Activated gamma-delta T cell treated with Interleukin-2 at 50 U/mL for 16 hours (primary cell): ENCODE measurements around the gene TEX2.
"Not testable (repeated sequence)": the region's sequence is repeated elsewhere in the genome, so short reads cannot be mapped to it uniquely, and the experiment has no call there.

Source experiments
- DNase-seq: peaks from one replicate; pipeline ENCODE4 v3.0.0-alpha.2; 2020

TEX2 gene

DNA sequence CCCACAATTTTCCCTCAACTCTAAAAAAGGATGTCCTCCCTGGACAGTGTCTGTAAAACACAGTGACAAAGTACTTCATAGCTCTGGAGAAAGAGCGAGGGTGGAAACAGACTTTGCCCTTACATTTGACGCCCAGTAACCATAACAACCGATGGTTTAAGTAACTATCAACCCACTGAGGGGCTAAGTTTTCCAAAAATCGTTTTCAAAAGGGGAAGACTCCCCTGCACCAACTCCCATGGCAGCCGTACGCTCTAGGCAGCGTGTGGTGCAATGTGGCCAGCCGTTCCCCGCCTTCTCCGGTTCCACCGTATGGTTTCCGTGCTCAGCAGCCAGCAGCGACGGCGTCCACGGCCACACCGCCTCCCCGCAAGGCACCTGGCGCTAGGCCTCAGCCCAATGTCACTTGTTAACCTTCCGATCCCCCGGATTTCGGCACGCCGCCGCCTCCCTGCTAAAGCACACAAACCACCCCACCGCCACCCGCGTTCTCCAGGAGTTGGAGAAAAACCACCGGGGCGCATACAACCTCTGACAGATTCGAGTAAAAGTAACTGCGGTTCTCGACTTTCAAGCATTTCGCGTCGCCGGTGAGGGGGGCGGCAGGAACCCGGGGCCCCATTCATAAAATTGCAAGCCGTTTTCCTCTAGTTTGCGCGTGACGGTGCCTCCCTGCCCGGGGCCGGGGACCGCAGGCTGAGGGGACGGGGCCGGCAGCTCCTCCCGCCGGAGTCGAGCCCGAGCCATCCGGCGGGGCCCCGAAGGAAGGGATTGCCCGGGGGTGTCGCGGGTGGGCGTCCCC, 661 bp downstream of the TEX2 start:
- peak; percentile 60 for DNase-seq

DNA sequence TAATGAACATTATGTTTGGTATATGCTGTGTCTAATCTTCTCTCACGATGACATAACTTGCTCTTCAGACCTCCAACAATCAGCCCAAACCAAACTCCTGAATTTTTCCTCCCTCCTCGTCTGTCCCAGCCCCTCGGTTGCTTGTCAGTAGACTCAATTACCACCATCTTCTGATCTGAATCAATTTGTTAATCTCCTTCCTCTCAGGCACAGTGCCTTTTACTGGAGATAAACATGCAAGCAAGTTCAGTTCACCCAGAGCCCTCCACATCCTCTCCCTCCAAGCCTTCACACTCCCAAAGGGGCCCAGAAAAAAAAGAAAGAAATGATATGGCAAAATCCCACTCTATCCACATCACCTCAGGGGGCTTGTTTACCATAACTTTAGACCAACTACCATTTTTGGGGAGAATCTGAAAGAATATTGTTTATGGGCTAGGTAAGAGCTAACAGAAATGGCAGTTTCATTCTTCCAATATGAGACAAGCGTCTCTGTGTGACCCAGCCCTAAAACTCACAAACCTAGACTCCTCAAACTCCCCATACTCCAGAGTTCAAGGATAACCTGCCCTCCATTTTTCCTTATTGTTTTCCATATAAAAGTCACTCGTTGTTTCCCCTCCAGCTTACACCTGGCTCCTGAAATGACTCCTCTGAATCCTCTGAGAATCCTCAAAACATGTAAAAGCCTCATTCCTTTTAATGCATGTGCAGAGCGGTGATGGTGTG, 1.5 kb downstream of the TEX2 start:
- DNase-seq, result no peak

DNA sequence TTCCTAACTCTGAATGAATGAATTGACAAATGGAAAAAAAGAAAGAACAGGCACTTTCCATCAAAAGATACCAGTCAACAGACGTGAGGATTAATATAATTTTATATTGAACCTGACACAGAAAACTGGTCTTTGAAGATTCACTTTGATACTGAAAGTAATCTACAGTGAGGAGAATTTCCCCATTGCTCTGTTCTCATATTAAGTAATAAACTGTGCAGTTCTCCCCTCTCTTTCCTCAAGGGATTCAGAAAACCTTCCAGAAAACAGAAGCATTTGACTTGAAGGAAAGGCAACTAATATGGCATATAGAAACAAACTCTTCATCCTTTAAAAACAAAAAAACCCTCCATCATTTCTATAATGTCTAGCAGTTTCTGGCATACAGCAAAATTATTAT, 2.2 kb downstream of the TEX2 start:
- no peak for DNase-seq

DNA sequence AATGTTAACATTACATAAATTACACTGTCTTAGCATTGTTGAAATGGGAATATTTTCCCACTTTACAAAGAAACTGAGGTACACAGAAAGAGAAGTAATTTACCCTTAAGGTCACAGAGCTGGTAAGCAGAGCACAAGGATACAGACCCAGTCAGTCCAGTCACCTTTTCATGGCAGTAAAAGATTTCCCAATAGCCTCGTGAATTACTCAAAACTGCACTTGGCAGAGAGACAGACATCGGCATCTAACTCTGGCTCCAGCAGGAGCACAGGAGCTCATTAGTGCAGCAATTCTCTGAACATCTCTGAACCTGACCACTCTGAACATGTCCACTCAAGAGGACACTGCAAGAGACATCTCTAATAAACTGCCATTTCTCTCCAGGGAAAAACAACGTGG, 3.1 kb downstream of the TEX2 start:
- DNase-seq, result no peak

DNA sequence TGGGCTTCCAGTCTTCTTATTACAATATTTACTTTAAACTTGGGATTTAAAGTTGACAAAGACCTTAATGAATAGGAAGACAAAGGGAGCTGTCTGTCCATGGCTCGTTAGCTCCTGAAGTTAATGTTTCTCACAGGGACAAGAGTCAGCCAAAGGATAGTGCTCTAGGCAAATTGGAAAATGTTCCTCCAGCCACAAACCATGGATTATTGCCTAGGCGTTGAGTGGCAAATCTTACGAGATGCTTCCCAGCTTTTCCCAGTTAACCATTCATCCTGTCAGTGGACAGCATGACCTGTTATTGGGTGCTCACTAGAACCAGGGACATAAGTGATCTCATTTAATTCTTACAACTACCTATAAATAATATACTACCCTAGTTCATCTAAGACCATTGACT, 3.6 kb downstream of the TEX2 start:
- DNase-seq, result no peak

DNA sequence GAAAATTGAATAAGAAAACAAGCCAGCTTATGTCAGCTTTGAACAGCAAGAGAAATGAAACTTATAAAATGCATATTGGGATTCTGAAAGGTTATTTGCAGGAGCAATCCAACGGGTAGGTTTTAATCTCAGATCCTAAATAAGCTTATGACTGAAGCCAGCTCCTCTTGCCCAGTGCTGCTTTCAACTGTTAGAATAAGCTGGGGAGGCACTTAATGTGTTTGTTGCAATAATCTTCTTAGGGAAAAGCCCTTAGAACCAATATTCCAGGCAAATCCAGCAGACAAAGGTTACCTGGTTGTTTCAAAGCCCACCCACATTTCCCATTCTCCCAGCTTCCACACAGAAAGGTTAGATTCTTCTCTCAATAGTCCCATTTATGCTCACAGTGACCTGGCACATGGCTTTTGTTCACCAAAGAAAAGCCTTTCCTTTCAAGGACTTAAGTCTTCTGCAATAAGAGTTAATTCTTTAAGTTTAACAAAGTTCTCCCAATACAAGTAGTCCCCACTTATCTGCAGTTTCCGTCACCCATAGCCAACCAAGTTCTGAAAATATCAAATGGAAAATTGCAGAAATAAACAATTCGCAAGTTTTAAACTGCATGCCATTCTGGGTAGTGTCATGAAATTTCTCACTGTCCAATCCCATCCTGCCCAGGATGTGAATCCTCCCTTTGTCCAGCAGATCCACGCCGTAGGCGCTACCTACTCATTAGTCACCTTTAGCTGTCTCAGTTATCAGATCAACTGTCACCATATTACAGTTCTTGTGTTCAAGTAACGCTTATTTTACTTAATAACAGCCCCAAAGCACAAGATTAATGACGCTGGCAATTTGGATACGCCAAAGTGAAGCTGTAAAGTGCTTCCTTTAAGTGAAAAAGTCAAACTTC, 5.9 kb downstream of the TEX2 start:
- DNase-seq, result no peak

DNA sequence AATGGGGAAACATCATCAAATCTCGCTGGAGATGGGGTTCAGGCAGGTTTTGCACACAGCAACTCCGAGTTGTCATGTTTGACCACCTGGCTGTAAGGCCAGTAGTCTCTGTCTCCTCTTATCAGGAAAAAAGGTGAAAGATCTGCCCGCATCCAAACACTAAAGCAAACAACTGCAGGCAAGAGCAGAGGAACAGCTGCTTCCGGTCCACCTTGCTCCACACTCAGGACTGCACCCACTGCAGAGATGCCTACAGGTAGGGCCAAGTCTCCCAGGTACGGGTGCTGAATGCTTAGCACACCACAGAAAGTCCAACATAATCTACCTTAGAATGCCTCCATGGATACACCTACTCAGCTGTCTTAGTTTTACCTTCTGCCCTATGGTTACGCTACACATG, 7.3 kb downstream of the TEX2 start:
- DNase-seq, result no peak

DNA sequence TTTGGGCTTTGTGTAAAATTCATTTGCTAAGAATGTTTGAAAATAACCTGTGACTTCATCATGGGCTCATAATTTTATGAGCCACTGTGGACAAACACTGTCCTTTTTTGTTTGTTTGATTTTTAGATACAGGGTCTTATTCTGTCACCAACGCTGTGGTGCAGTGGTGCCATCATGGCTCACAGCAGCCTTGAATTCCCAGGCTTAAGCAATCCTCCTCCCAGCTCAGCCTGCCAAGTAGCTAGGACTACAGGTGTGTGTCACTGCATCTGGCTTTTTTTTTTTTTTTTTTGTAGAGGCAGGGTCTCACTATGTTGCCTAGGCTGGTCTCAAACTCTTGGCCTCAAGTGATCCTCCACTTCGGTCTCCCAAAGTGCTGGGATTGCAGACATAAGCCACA, 8.3 kb downstream of the TEX2 start:
- DNase-seq, result no peak

DNA sequence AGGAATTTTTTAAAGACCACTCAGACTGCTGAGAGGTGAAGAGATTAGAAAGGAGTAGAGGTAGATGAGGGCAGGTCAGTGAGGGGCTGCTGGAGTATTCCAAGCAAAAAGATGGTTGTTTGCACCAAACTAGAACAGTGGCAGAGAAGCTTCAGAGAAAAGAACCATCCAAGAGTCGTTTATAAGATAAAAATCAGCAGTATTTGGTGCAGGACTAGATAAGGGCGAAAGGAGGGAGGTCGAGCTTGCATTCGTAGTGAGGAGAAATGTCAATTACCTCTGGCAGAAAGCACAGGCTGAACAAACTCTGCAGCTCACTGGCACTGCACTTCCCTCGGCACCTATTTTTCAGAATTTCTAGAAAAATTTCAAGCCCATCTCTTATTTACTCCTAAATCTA, 9.6 kb downstream of the TEX2 start:
- DNase-seq, result no peak

DNA sequence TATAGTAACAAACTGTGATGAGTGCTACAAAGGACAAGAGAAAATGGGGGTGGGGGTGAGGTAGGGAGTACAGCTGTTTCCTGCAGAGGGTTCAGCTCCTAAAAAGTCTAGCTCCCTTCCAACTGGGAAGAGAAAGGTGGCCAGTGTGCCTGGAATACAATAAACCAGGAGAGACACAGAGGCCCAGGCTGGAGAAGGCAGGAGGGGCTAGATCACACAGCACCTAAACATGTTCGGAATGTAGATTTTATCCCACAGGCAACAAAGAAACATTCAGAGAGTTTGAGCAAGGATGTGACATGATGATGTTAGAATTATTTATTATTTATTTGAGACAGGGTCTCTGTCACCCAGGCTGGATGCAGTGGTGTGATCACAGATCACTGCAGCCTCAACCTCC, 10.2 kb downstream of the TEX2 start:
- no peak for DNase-seq

DNA sequence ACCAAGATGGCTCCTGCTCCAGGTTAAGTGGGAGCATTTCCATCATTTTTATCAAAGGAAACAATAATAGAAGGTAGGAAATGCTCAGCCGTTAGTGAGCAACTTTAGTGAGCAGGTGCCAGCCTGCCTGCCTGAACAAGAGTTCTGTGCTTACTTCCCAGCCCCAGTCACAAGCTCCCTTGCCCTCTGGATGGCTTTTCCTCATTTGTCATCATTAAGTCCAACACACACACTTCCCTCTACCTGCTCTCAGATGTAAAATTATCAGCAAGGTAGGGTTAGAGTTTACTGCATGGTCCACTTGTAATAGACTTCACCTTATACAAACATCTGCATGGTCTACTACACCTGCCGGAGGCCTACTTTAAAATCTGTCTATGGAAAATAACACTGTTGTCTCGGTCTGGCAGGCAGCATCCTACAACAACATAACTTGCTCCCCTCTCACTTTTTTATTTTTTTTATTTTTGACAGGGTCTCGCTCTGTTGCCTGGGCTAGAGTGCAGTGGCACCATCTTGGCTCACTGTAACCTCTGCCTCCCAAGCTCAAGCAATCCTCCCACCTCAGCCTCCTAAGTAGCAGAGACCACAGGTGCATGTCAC, 12.7 kb downstream of the TEX2 start:
- no peak for DNase-seq

DNA sequence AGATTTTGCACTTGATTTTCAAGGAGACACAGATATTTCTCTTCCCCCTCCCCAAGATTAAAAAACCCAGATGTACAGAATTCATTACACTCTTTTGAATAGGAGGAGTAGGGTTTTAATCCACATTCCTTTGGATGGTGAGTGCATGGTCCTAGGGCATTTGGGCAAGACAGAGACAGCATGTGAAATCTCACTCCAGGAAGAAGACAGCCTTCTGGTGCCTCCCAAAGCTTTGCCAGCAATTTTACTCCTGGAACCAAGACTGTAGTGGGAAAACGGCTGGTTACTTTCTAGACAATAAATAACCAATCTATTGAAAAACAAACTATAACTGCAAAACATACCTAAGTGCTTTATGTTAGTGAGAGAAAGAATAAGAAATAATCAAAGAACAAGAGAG, 15.2 kb downstream of the TEX2 start:
- DNase-seq, result no peak

DNA sequence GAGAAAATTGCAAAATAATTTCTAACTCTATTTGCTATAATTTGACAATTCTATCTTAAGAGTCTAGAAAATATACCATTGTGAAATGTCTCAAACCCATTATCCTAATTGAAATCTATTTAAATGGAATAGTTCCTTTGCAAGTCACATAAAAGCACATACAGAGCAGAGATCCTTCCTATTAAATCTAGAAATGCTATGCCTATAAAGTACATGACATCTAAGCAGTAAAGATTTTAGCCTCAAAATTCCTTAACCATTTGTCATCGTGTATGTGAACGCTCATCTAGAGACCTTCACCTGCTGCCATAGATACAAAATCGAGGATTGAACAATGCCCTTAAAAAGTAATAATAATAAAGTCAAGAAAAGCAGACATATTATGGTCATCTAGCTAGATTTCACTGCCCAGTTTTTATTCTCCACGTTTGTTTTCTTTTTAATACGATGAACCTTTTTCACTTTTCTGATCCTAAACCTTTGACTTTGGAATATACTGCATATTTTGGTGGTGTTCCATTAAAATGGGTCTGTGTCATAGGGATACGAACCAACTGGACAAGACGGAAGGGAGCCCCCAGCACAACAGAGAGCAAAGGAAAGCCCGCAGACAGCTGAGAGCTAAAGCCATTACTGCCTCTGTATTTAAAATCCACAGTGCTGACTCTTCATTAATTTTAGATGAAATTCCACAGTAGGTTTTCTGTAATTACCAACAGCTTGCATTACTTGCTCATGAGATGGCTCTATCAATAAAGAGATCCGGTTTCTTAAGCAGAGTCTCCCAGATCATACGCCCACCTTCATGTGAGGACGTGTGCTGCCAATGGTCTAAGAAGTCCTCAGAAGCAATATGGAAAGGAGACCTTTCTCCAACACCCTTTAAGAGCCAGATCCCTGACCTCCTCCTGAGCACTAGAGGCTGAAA, 17.6 kb downstream of the TEX2 start:
- DNase-seq, result no peak

DNA sequence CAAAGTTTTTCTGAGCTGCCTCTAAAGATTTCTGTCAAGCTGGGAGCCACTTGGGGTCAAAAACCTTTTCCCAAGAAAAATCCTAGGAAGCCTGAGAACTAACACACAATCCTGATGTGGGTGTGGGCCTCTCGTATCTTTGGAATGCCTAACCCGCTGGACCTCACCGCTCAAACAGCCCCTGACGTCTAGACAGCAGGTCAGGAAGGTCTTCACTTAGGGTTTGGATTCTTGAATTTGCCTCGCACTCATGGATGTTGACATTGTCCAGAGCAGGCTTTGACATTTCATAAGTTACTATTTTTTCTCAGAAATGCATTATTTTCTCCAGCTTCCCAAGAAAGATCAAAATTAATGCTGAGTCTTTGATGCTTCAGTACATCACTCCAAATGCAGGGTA, 18.9 kb downstream of the TEX2 start:
- DNase-seq, result no peak

DNA sequence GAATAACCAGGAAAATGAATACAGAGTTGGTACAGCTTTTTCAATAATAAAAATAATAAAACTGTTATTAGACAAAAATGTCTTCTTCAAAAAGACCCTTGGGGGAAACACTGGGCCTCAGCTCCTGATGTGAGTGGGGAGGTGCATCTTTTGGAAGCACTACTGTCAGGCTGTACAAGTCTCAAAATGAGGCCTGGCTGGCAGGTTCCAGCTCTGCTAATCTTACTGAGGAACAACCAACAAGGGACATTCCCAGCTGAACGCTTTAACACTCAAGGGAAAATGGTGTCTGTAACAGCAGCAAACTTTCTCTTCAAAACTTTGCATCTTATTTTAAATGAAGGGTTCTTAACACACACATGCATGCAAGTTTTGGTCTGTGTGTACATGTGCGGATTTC, 19.7 kb downstream of the TEX2 start:
- DNase-seq, result no peak

DNA sequence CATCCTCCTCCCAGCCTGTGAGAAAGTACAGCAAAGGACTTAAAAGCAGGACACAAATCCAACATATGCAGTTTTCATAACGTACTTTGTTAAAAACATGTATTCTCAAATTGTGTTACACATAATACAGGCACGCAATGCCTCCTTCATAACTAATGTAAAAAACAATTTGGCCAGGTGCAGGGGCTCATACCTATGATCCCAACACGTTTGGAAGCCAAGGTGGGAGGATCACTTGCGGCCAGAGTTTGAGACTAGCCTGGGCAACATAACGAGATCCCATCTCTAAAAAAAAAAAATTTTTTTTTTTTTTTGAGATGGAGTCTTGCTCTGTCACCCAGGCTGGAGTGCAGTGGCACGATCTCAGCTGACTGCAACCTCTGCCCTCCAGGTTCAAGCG, 20.4 kb downstream of the TEX2 start:
- no peak for DNase-seq

DNA sequence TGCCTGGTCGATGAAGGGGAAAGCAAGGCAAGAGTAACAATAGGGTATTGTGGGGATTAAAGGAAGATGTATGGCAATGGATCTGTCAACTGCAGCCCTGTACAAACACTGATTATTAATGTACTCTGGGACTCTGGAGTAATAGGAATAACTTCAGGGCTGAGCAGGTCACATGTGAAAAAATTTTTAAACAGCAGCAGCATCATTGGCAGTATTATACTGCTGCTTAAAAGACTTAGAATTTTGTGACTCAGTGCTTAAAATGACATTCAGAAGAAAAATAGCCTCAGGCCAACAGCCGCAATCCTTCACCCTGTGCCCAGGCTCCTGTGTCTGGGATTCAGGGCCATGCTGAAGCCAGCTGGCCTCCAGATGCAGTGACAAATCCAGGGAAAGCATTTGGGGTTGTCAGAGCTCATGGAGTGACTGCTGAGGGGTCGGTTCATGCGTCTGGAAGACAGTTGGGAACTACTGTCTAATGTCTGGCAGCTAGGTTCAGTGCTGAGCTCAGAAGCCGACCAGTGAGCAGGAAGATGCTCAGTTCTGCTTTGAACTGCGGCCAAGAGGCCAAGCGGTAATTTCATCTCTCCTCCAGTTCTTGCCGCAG, 22.2 kb downstream of the TEX2 start:
- no peak for DNase-seq

DNA sequence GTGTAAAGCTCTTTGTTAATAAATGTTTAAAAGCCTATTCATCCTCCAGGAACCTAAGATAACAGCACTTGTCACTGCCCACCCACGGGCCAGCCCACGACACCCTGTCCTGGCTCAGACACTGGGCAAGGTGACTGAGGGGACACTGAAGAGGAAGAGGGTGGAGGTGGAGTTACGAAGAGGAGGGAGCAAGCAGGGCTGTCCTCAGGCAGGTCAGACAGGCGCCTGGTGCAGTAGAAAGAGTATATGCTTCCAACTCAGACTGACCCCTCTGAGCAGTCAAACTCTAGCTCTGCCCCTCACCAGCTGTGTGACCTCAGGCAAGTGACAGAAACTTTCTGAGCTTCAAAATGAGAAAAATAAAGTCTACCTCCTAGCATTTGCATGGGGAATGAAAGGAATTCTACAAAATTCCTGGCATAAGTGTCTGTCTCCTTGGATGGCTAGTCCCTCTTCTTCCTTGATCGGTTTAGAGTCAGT, 22.8 kb downstream of the TEX2 start:
- no peak for DNase-seq

DNA sequence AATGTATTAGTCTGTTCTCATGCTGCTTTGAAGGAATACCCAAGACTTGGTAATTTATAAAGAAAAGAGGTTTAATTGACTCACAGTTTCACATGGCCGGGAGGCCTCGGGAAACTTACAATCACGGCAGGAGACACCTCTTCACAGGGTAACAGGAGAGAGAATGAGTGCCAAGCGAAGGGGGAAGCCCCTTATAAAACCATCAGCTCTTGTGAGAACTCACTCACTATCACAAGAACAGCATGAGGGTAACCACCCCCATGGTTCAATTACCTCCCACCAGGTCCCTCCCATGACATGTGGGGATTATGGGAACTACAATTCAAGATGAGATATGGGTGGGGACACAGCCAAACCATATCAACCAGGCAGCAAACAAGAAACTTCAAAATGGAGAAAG, 24.6 kb downstream of the TEX2 start:
- DNase-seq, result not testable (repeated sequence)

DNA sequence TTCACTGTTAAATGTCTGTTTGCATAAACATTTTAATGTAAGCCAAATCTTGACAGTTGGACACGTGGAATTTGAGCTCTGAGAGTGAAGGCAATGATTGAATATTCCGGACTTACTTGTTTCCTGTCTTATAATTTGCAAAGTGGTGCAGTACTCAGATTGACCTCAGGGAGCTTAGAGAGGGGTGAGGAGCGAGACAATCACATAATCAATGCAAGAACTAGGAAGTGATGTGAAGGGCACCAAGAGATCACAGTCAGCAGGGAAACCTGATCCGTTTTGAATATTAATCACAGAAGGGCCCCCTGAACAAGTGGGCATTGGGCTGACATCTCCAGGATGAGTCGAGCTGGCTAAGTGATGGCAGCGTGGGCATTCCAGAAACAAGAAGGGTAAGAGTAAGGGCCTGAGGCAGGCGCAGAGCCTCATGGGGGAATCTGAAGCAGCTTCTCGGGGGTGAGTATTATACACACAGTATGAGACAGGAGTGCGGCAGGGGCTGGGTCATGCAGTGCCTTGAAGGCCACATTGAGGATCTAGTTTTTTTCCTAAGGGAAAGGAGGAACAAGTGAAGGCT, 26.1 kb downstream of the TEX2 start:
- DNase-seq, result no peak

DNA sequence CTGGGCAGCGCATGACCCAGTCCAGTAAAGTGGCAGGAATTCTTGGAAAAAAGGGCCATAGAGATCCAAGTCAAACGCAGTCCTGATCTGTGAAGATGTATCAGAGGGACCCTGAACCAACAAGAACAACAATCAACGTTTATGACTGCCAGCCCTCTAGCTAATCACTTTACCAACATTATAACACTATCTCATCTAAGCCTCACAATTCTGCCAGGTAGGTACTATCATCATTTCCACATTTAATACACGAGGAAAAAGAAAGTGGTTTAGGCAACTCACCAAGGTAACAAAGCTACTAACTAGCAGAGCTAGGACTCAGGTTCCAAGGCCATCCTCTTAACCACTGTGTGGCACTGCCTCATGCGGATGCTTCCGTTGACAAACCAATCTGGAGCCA, 28.1 kb downstream of the TEX2 start:
- no peak for DNase-seq
